ENCODE measurements around the gene CAPN3.

The CAPN3 gene

DNA sequence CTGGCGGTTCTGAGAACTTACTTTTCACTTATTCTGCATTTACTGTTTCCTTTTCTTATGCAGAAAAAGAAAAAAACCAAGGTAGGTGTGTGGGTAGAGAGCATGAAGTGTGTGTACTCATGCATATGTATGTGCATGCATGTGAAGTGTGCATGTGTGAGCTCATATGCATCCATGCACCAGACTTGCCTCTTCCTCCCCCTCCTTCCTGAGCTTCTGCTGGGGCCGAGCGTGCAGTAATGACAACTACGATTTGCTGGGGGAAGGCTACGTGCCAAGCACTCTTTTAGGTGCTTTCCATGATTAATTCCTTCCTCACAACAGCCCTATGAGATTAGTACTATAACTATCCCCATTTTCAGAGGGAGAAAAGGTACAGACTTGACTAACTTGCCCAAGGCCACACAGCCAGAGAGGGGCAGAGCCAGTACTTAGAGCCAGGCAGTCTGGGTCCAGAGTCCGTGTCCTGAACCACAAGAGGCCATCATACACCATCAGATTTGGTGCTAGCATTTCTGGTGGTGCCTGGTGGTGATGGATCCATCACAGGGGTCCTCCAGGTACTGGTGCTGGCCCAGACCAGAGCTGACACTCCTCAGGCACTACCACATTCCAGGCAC, 46.7 kb downstream of the CAPN3 start:
- no peaks in the 10 kb centered on the region for H3K4me1 ChIP-seq
- peaks cover 6 to 84% (median 26%) of the 10 kb centered on the region in 3 donors for H3K36me3 ChIP-seq
- no peak overlapping the region for H3K4me3 ChIP-seq
- no peak overlapping the region for H3K27ac ChIP-seq
- no peak for DNase-seq
- no peaks in the 10 kb centered on the region for H3K9me3 ChIP-seq
- no peak for TF ChIP-seq CTCF (IDR thresholded peaks at IDR 0.05)
- intact Hi-C loops (cut with DNase I; ENCODE audit: low total_unique reads): no loop called here
- H3K27me3 ChIP-seq: no peaks in the 10 kb centered on the region

DNA sequence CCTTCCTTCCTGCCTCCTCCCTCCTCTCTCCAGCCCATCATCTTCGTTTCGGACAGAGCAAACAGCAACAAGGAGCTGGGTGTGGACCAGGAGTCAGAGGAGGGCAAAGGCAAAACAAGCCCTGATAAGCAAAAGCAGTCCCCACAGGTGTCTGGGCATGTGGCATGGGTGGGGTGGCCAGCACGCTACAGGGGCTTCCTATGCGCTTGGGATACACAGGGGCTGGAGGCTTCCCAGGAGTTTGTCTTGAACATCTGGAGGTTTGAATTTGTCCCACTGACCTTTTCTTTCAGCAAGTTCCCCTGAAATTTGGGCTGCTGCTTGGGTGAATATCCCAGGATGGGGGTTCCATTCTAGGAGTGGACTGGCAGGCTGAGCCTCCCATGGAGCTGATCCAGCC, 48.9 kb downstream of the CAPN3 start:
- no peak for DNase-seq
- Histone ChIP-seq H3K9me3 (no peaks in the 10 kb centered on the region), H3K27me3 (no peaks in the 10 kb centered on the region), H3K36me3 (peaks cover 26 to 84% (median 30%) of the 10 kb centered on the region in 3 donors), H3K4me1 (no peaks in the 10 kb centered on the region), H3K4me3 (no peak overlapping the region), H3K27ac (no peak overlapping the region)
- intact Hi-C loops (cut with DNase I; ENCODE audit: low total_unique reads): no loop called here
- TF ChIP-seq CTCF (IDR thresholded peaks at IDR 0.05): no peak

GRCh38 chr15:42409011-42409410, 49.7 kb downstream of the CAPN3 start:
- intact Hi-C loops (cut with DNase I; ENCODE audit: low total_unique reads): no loop called here
- DNase-seq: no peak
- peaks cover 0 to 3% (median 0%) of the 10 kb centered on the region in 4 donors for H3K4me1 ChIP-seq
- peaks cover 26 to 84% (median 30%) of the 10 kb centered on the region in 3 donors for H3K36me3 ChIP-seq
- no peak for TF ChIP-seq CTCF (IDR thresholded peaks at IDR 0.05)
- H3K27ac ChIP-seq: no peak overlapping the region
- H3K27me3 ChIP-seq: no peaks in the 10 kb centered on the region
- H3K4me3 ChIP-seq: no peak overlapping the region
- H3K9me3 ChIP-seq: no peaks in the 10 kb centered on the region

GRCh38 chr15:42411884-42412283, 52.6 kb downstream of the CAPN3 start:
- Histone ChIP-seq H3K27ac (no peak overlapping the region), H3K27me3 (no peaks in the 10 kb centered on the region), H3K36me3 (peaks cover 50 to 100% (median 56%) of the 10 kb centered on the region in 3 donors), H3K4me1 (peaks cover 0 to 5% (median 0%) of the 10 kb centered on the region in 4 donors), H3K9me3 (no peaks in the 10 kb centered on the region), H3K4me3 (no peak overlapping the region)
- TF ChIP-seq CTCF (IDR thresholded peaks at IDR 0.05): no peak
- no peak for DNase-seq
- intact Hi-C loops (cut with DNase I; ENCODE audit: low total_unique reads): no loop called here

DNA sequence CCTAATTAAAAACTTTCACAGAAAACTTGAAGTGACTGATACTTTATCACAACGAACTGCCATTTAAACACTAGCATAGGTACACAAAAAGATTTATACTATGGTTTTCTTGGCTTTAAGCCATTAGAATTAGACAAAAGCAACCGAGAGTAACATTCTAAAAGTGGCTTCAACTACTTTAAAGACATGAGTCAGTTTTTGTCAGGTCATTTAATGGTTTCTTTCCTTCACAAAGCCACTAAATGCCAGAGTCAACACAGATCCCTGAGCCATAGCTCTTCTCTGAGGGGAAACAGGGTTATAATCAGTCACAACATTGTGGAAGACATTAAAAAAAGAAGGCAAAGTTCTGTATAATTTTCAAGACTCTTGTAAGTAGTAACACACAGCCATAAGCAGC, 54.6 kb downstream of the CAPN3 start:
- H3K9me3 ChIP-seq: no peaks in the 10 kb centered on the region
- DNase-seq: no peak
- H3K4me3 ChIP-seq: no peak overlapping the region
- H3K27me3 ChIP-seq: no peaks in the 10 kb centered on the region
- TF ChIP-seq CTCF (IDR thresholded peaks at IDR 0.05): no peak
- intact Hi-C loops (cut with DNase I; ENCODE audit: low total_unique reads): no loop called here
- peaks cover 0 to 5% (median 0%) of the 10 kb centered on the region in 4 donors for H3K4me1 ChIP-seq
- H3K27ac ChIP-seq: no peak overlapping the region
- peaks cover 67 to 95% (median 67%) of the 10 kb centered on the region in 3 donors for H3K36me3 ChIP-seq

Data from tibial artery (tissue), 4 donors.